ENCODE measurements around the gene MYL7. TPM values are rescaled to one million over a fixed set of nuclear protein-coding genes. Genes with fewer than 3 reads are reported as not detected.

The MYL7 gene
- total and polyA plus RNA-seq, 2 of the 13 experiments (the other 11 are each of a cell fraction or from before 2014, with no cell fraction given), result 1.8 TPM; not detected in 1

DNA sequence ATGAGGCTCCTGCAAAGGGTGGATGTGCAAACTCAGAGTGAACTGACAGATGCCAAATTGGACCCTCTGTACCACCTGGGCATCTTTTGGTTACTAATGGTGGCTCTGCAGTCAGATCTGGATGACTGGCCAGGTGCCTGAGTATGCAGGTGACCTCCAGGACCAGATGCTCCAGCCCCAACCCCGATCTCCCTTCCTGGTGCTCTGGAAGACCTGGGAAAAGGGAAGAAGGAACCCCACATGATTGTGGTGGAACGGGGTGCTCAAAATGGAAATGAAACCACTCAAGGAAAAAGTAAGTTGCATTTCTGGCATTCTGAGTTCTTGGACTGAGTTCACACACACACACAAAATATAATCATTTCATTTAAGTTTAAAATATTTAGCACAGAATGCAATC is 46.8 kb downstream of the MYL7 start:
- Histone ChIP-seq H3K4me1 (ENCODE audit: insufficient read depth, low read length) (peaks cover 50% of the 10 kb centered on the region), H3K27ac (ENCODE audit: extremely low read length, insufficient read depth, low read length) (no peak overlapping the region), H2AFZ (ENCODE audit: low read length) (no peak overlapping the region), H3K4me3 (replicated peaks in 1 of 3; ENCODE audit: insufficient read depth in 1 of 3, low read depth in 2 of 3, low read length in 3 of 3) (no peak overlapping the region), H3K79me2 (ENCODE audit: insufficient read depth, low read length) (no peaks in the 10 kb centered on the region), H3K36me3 (replicated peaks in 1 of 2; ENCODE audit: control insufficient read depth in 1 of 2, insufficient read depth in 2 of 2, low read length in 2 of 2) (no peaks in the 10 kb centered on the region), H3K9ac (ENCODE audit: insufficient read depth, low read depth, low read length) (no peak overlapping the region), H3K27me3 (ENCODE audit: control insufficient read depth in 1 of 2, insufficient read depth in 2 of 2, low read length in 2 of 2) (peaks cover 0 to 2% of the 10 kb centered on the region in 2 experiments; a peak in 2 of 5 replicates), H4K20me1 (ENCODE audit: insufficient read depth, low read length) (no peaks in the 10 kb centered on the region), H3K4me2 (ENCODE audit: low read depth, low read length) (no peak overlapping the region), H3K9me3 (ENCODE audit: low read length) (no peaks in the 10 kb centered on the region)
- FAIRE-seq, result no peak
- intact Hi-C loops (cut with micrococcal nuclease; ENCODE audit: unreplicated experiment) (no loop called here), in situ Hi-C loops (cut with HindIII; ENCODE audit: extremely low pct_ligation_motif_present, low pct_unique_long_range_greater_than_20kb) (no loop called here)
- CTCF ChIA-PET (ENCODE audit: low intra/inter-chr PET ratio, low total read pairs), result no interaction called here
- TF ChIP-seq, protein P1, sequence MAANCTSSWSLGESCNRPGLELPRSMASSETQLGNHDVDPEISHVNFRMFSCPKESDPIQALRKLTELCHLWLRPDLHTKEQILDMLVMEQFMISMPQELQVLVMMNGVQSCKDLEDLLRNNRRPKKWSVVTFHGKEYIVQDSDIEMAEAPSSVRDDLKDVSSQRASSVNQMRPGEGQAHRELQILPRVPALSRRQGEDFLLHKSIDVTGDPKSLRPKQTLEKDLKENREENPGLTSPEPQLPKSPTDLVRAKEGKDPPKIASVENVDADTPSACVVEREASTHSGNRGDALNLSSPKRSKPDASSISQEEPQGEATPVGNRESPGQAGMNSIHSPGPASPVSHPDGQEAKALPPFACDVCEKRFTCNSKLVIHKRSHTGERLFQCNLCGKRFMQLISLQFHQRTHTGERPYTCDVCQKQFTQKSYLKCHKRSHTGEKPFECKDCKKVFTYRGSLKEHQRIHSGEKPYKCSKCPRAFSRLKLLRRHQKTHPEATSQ (CRISPR knock-in tag; IDR thresholded peaks at IDR 0.05; ENCODE audit: borderline replicate concordance), result no peak
- TF ChIP-seq, protein P2, sequence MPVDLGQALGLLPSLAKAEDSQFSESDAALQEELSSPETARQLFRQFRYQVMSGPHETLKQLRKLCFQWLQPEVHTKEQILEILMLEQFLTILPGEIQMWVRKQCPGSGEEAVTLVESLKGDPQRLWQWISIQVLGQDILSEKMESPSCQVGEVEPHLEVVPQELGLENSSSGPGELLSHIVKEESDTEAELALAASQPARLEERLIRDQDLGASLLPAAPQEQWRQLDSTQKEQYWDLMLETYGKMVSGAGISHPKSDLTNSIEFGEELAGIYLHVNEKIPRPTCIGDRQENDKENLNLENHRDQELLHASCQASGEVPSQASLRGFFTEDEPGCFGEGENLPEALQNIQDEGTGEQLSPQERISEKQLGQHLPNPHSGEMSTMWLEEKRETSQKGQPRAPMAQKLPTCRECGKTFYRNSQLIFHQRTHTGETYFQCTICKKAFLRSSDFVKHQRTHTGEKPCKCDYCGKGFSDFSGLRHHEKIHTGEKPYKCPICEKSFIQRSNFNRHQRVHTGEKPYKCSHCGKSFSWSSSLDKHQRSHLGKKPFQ (CRISPR knock-in tag; IDR thresholded peaks at IDR 0.05; ENCODE audit: insufficient replicate concordance), result no peak
- TF ChIP-seq SRY (CRISPR knock-in tag; IDR thresholded peaks at IDR 0.05) (no peak), PHF20 (CRISPR knock-in tag; IDR thresholded peaks at IDR 0.05) (no peak)
- TF ChIP-seq, protein P3, sequence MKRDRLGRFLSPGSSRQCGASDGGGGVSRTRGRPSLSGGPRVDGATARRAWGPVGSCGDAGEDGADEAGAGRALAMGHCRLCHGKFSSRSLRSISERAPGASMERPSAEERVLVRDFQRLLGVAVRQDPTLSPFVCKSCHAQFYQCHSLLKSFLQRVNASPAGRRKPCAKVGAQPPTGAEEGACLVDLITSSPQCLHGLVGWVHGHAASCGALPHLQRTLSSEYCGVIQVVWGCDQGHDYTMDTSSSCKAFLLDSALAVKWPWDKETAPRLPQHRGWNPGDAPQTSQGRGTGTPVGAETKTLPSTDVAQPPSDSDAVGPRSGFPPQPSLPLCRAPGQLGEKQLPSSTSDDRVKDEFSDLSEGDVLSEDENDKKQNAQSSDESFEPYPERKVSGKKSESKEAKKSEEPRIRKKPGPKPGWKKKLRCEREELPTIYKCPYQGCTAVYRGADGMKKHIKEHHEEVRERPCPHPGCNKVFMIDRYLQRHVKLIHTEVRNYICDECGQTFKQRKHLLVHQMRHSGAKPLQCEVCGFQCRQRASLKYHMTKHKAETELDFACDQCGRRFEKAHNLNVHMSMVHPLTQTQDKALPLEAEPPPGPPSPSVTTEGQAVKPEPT (CRISPR knock-in tag; IDR thresholded peaks at IDR 0.05; ENCODE audit: low read depth), result no peak
- DNase-seq (ENCODE audit: low spot score), result no peak
- POLR2A ChIA-PET, result no interaction called here
- 13% methylated on average over 2 of the region's 2 CpGs for WGBS (ENCODE audit: low lambda C conversion rate)
- ATAC-seq, result no peak
- BruUV-seq (replicated peaks), result no TSS peak
